Measurements from ENCODE around the gene PPP1R37.
A peak's percentile ranks its signal among the peaks of the same experiment; 100 is the strongest.
"Not testable (repeated sequence)": the region's sequence is repeated elsewhere in the genome, so short reads cannot be mapped to it uniquely, and the experiment has no call there.

Gene PPP1R37

GRCh38 chr19:45117671-45118070, 24.7 kb downstream of the PPP1R37 start:
- peak overlapping the region; percentile 43 for H3K27ac ChIP-seq
- CTCF ChIA-PET = interaction anchor here (0.6 kb wide), 1 partner anchor 28 kb away, joined by 3 read pairs; no protein-coding TSS in a partner anchor
- POLR2A ChIA-PET (ENCODE audit: low non-redundant PET) = no interaction called here
- no peak for TF ChIP-seq CTCF (conservative IDR thresholded peaks at IDR 0.05; ENCODE audit: low read depth)
- DNase-seq (ENCODE audit: low spot score) = no peak

GRCh38 chr19:45118106-45118505, 25.1 kb downstream of the PPP1R37 start:
- POLR2A ChIA-PET (ENCODE audit: low non-redundant PET) = no interaction called here
- no peak for DNase-seq (ENCODE audit: low spot score)
- peak overlapping the region; percentile 43 for H3K27ac ChIP-seq
- no peak for TF ChIP-seq CTCF (conservative IDR thresholded peaks at IDR 0.05; ENCODE audit: low read depth)
- CTCF ChIA-PET = interaction anchor here (0.6 kb wide), 1 partner anchor 29 kb away, joined by 3 read pairs; no protein-coding TSS in a partner anchor

GRCh38 chr19:45118591-45119355, 25.8 kb downstream of the PPP1R37 start:
- POLR2A ChIA-PET (ENCODE audit: low non-redundant PET); DNase-seq (ENCODE audit: low spot score); CTCF ChIA-PET: not testable (repeated sequence)
- peak overlapping the region; percentile 43 for H3K27ac ChIP-seq

GRCh38 chr19:45119582-45119981, 26.6 kb downstream of the PPP1R37 start:
- CTCF ChIA-PET = no interaction called here
- TF ChIP-seq CTCF (conservative IDR thresholded peaks at IDR 0.05; ENCODE audit: low read depth) = no peak
- H3K27ac ChIP-seq = peak overlapping the region; percentile 43
- DNase-seq (ENCODE audit: low spot score) = no peak
- POLR2A ChIA-PET (ENCODE audit: low non-redundant PET) = no interaction called here

GRCh38 chr19:45121827-45122345, 28.9 kb downstream of the PPP1R37 start:
- H3K27ac ChIP-seq = no peak overlapping the region
- no peak for DNase-seq (ENCODE audit: low spot score)
- TF ChIP-seq CTCF (conservative IDR thresholded peaks at IDR 0.05; ENCODE audit: low read depth) = no peak
- CTCF ChIA-PET = interaction anchor here (0.9 kb wide), 1 partner anchor 16 kb away, joined by 3 read pairs; no protein-coding TSS in a partner anchor
- POLR2A ChIA-PET (ENCODE audit: low non-redundant PET) = no interaction called here

GRCh38 chr19:45122832-45123231, 29.9 kb downstream of the PPP1R37 start:
- ChIA-PET POLR2A (ENCODE audit: low non-redundant PET) (no interaction called here), CTCF (no interaction called here)
- DNase-seq (ENCODE audit: low spot score) = no peak
- H3K27ac ChIP-seq = peak overlapping the region; percentile 29
- TF ChIP-seq CTCF (conservative IDR thresholded peaks at IDR 0.05; ENCODE audit: low read depth) = no peak

GRCh38 chr19:45123440-45123850, 30.5 kb downstream of the PPP1R37 start:
- no peak for TF ChIP-seq CTCF (conservative IDR thresholded peaks at IDR 0.05; ENCODE audit: low read depth)
- peak; percentile 57 for DNase-seq (ENCODE audit: low spot score)
- peak overlapping the region; percentile 29 for H3K27ac ChIP-seq
- ChIA-PET POLR2A (ENCODE audit: low non-redundant PET) (no interaction called here), CTCF (no interaction called here)
